OCI-LY7 (cell line): Measurements from ENCODE around the gene CRHBP. TPM values are rescaled to one million over a fixed set of nuclear protein-coding genes. Genes with fewer than 3 reads are reported as not detected.

Source experiments
- BruUV-seq: library from RNA; stranded (reverse); fragments of 400-500 nt; replicated peaks from 2 replicates; lab custom pipeline; 2021; lab: Mats Ljungman, UMichigan
- CTCF ChIA-PET: fragments of 300-600 bp; sonication (Branson Sonifier 250); formaldehyde crosslinking; loops from one replicate; lab custom pipeline; 2022; ENCODE audit warnings: antibody characterized with exemption; ENCODE audit not compliant: unreplicated experiment; lab: Charles Lee
- POLR2A ChIA-PET: fragments of 300-600 bp; sonication (Branson Sonifier 250); formaldehyde crosslinking; loops from one replicate; lab custom pipeline; 2022; ENCODE audit warnings: antibody characterized with exemption; lab: Charles Lee
- DNase-seq: peaks from one replicate; pipeline ENCODE4 v3.0.0-alpha.2; 2015; ENCODE audit warnings: low spot score
- H2AFZ ChIP-seq: fragments of 200-600 bp; sonication (generic), shearing (Covaris generic); 2 replicates; pipeline ENCODE4 v1.6.1; 2014; ENCODE audit warnings: mild to moderate bottlenecking, antibody characterized with exemption, low read length, moderate library complexity
- H3K27ac ChIP-seq: fragments of 200-600 bp; sonication (generic); 2 replicates; pipeline ENCODE4 v1.5.1; 2014; ENCODE audit warnings: mixed run types, low read depth, mild to moderate bottlenecking, moderate library complexity, low read length, inconsistent platforms; ENCODE audit not compliant: poor library complexity, severe bottlenecking
- H3K36me3 ChIP-seq: fragments of 200-600 bp; sonication (generic); 2 replicates; pipeline ENCODE4 v1.6.1; 2014; ENCODE audit warnings: mild to moderate bottlenecking, antibody characterized with exemption, low read length, moderate library complexity, mixed read lengths; ENCODE audit not compliant: insufficient read depth
- H3K4me1 ChIP-seq: fragments of 200-600 bp; sonication (generic); 2 replicates; pipeline ENCODE4 v1.5.1; 2014; ENCODE audit warnings: mild to moderate bottlenecking, low read length; ENCODE audit not compliant: insufficient read depth, poor library complexity, severe bottlenecking
- H3K4me2 ChIP-seq: fragments of 200-600 bp; sonication (generic); 2 replicates; pipeline ENCODE4 v1.6.1; 2014; ENCODE audit warnings: mild to moderate bottlenecking, low read length
- H3K4me3 ChIP-seq: fragments of 200-600 bp; sonication (generic); 2 replicates; pipeline ENCODE4 v1.5.1; 2014; ENCODE audit warnings: mild to moderate bottlenecking, low read depth, low read length; ENCODE audit not compliant: poor library complexity, severe bottlenecking
- H3K79me2 ChIP-seq: fragments of 200-600 bp; sonication (generic); 2 replicates; pipeline ENCODE4 v1.6.1; 2016; ENCODE audit warnings: low read depth, mild to moderate bottlenecking, low read length, moderate library complexity, mixed read lengths; ENCODE audit not compliant: insufficient read depth
- H3K9me2 ChIP-seq: fragments of 200-600 bp; sonication (generic); 2 replicates; pipeline ENCODE4 v1.6.1; 2016; ENCODE audit warnings: mild to moderate bottlenecking, low read length, mixed read lengths; ENCODE audit not compliant: insufficient read depth
- H3K9me3 ChIP-seq: fragments of 200-600 bp; sonication (generic); 2 replicates; pipeline ENCODE4 v1.6.1; 2014; ENCODE audit warnings: mild to moderate bottlenecking, mixed run types, low read length, mixed read lengths
- H4K20me1 ChIP-seq: fragments of 200-600 bp; sonication (generic); 2 replicates; pipeline ENCODE4 v1.6.1; 2014; ENCODE audit warnings: mild to moderate bottlenecking, antibody characterized with exemption, low read length, moderate library complexity, mixed read lengths; ENCODE audit not compliant: insufficient read depth
- EZH2phosphoT487 ChIP-seq: fragments of 200-600 bp; sonication (generic); IDR thresholded peaks from 2 replicates; pipeline ENCODE4 v1.6.1; 2018; ENCODE audit warnings: low read depth, borderline replicate concordance, mild to moderate bottlenecking, mixed run types, antibody characterized with exemption, low read length, moderate library complexity, mixed read lengths
- intact Hi-C: fragments of 100-400 bp; cut with micrococcal nuclease; formaldehyde crosslinking; loops from one replicate; pipeline ENCODE4 v1.10.0; 2022; ENCODE audit not compliant: unreplicated experiment
- total RNA-seq, 2 experiments: library from RNA; depleted of rRNA in 1 of 2; stranded (reverse); fragments of >200 nt in 1 of 2; shearing (Covaris generic) in 1 of 2; gene quantifications; 2 replicates each; pipeline ENCODE4 v1.2.3, GENCODE V29; 2014 to 2022
- TF ChIP-seq, protein P1 (sequence below): fragments of 200-600 bp; sonication (generic); conservative IDR thresholded peaks from 2 replicates; pipeline ENCODE4 v1.5.1; 2014; ENCODE audit warnings: mild to moderate bottlenecking, antibody characterized with exemption, low read length, moderate library complexity, mixed read lengths

Gene CRHBP
- total RNA-seq, 2 experiments from 2014 or later, result 40.3 to 41.6 TPM

DNA sequence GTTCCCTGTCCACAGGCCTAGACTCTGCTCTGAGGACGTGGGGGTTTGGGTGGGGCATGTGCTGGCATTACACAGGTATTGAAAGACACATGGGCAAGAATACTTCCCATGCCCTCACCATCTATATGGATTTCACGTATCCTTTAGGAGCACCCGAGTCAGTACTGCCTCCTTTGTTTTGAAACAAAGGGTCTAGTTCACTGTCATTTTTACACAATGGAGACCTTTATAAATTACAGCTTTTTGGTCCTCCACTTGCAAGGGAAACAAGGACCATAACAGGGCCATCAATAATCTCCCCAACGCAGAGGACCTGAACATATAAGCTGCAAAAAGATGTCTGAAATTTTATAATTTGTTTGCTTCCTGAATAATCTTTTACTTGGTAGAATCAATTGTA is 24.9 kb upstream of the CRHBP start:
- Histone ChIP-seq H4K20me1 (0 out of 2 replicates have a peak, but pooled peaks cover 4% of the 10 kb centered on the region), H3K4me1 (no peaks in the 10 kb centered on the region), H3K9me3 (no peaks in the 10 kb centered on the region), H3K4me3 (no peak overlapping the region), H3K9me2 (no peaks in the 10 kb centered on the region), H3K79me2 (no peaks in the 10 kb centered on the region; the same call in 1 of the 2 replicates), H2AFZ (no peak overlapping the region), H3K4me2 (no peak overlapping the region), H3K27ac (no peak overlapping the region), H3K36me3 (peaks cover 98% of the 10 kb centered on the region)
- intact Hi-C loops, result no loop called here
- ChIA-PET POLR2A (interaction anchor here (0.6 to 1.0 kb wide), 3 partner anchors 15 to 549 kb away, joined by 3 read pairs; no protein-coding TSS in a partner anchor), CTCF (no interaction called here)
- no TSS peak for BruUV-seq
- TF ChIP-seq, protein P1, sequence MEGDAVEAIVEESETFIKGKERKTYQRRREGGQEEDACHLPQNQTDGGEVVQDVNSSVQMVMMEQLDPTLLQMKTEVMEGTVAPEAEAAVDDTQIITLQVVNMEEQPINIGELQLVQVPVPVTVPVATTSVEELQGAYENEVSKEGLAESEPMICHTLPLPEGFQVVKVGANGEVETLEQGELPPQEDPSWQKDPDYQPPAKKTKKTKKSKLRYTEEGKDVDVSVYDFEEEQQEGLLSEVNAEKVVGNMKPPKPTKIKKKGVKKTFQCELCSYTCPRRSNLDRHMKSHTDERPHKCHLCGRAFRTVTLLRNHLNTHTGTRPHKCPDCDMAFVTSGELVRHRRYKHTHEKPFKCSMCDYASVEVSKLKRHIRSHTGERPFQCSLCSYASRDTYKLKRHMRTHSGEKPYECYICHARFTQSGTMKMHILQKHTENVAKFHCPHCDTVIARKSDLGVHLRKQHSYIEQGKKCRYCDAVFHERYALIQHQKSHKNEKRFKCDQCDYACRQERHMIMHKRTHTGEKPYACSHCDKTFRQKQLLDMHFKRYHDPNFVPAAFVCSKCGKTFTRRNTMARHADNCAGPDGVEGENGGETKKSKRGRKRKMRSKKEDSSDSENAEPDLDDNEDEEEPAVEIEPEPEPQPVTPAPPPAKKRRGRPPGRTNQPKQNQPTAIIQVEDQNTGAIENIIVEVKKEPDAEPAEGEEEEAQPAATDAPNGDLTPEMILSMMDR, result no peak
- TF ChIP-seq EZH2phosphoT487, result no peak
- DNase-seq, result no peak

- Histone ChIP-seq H3K36me3 (peaks cover 98% of the 10 kb centered on the region), H3K9me2 (no peaks in the 10 kb centered on the region), H3K9me3 (no peaks in the 10 kb centered on the region), H3K4me2 (no peak overlapping the region), H3K4me1 (no peaks in the 10 kb centered on the region), H3K27ac (no peak overlapping the region), H4K20me1 (0 out of 2 replicates have a peak, but pooled peaks cover 4% of the 10 kb centered on the region), H2AFZ (no peak overlapping the region), H3K4me3 (no peak overlapping the region), H3K79me2 (peaks cover 2% of the 10 kb centered on the region; the same call in 1 of the 2 replicates)
- ChIA-PET POLR2A (interaction anchor here (0.6 to 2.5 kb wide), 4 partner anchors 13 to 817 kb away, joined by 3 to 14 read pairs (median 4); no protein-coding TSS in a partner anchor), CTCF (no interaction called here)
- DNase-seq, result no peak
- TF ChIP-seq, protein P1, result no peak
- TF ChIP-seq EZH2phosphoT487, result no peak
- intact Hi-C loops, result no loop called here
- BruUV-seq, result no TSS peak
Measured at GRCh38 chr5:76930083-76930482, 22.8 kb upstream of the CRHBP start.

- H3K4me1 ChIP-seq, result no peaks in the 10 kb centered on the region
- H3K27ac ChIP-seq, result no peak overlapping the region
- ChIA-PET POLR2A (interaction anchor here (0.7 kb wide), 1 partner anchor 484 kb away, joined by 4 read pairs; no protein-coding TSS in a partner anchor), CTCF (no interaction called here)
- no peaks in the 10 kb centered on the region for H4K20me1 ChIP-seq
- H2AFZ ChIP-seq, result no peak overlapping the region
- no peak overlapping the region for H3K4me2 ChIP-seq
- DNase-seq, result no peak
- TF ChIP-seq, protein P1, result no peak
- TF ChIP-seq EZH2phosphoT487, result no peak
- H3K79me2 ChIP-seq, result peaks cover 27% of the 10 kb centered on the region
- BruUV-seq, result no TSS peak
- no peaks in the 10 kb centered on the region for H3K9me2 ChIP-seq
- no peaks in the 10 kb centered on the region for H3K9me3 ChIP-seq
- no peak overlapping the region for H3K4me3 ChIP-seq
- intact Hi-C loops, result no loop called here
- peaks cover 80% of the 10 kb centered on the region for H3K36me3 ChIP-seq
Measured at GRCh38 chr5:76938177-76938576, 14.7 kb upstream of the CRHBP start.
